ENCODE measurements around the gene ATF6. TPM values are rescaled to one million over a fixed set of nuclear protein-coding genes. Genes with fewer than 3 reads are reported as not detected.

ATF6 gene
- total RNA-seq, 2 donors from 2014 or later, result 25.5 to 26.4 TPM

DNA sequence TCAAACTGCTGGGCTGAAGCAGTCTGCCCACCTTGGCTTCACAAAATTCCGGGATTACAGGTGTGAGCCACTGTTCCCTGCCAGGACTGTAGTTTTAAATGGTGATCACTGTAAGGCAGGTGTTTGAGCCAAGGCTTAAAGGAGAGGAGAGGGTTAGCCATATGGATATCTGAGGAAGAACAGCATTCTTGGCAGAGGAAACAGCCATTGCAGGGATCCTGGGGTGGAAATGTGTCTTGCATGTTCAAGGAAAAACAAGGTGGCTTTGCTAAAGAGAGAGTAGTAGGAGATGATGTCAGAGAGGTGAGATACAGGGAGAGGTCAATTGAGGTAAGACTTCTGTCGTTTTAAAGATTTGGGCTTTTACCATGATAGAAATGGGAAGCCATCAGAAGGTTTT, 73.5 kb downstream of the ATF6 start:
- Mint-ChIP-seq H3K27ac (no peak overlapping the region), H3K36me3 (peaks cover 19% of the 10 kb centered on the region), H3K4me1 (ENCODE audit: low read depth in 2 of 2) (peaks cover 6 to 13% of the 10 kb centered on the region in 2 donors), H3K9me3 (no peaks in the 10 kb centered on the region), H3K4me3 (no peak overlapping the region), H3K27me3 (no peaks in the 10 kb centered on the region)
- ATAC-seq (no peak), DNase-seq (ENCODE audit: low spot score) (no peak)

DNA sequence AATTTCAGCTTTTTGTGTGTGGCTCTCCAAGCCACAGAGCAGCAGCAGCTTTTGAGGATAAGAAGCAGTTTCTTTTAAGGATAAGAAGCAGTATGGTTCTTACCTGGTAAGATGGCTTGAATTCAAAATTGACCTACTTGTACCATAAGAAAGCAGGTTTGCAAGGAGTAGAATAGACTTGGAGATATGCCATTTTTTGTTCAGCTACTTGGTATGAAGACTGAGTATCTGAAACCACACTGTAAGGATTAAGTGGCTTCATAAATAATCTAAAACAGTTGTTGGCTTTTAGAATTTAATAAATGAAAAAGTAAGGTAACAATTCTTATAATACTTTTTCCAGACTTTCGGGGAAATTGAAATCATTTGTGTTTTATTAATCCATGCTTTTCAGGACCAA, 74.2 kb downstream of the ATF6 start:
- no peak overlapping the region for H3K4me3 Mint-ChIP-seq
- no peak for DNase-seq (ENCODE audit: low spot score)
- no peak for ATAC-seq
- H3K27ac Mint-ChIP-seq, result no peak overlapping the region
- no peaks in the 10 kb centered on the region for H3K27me3 Mint-ChIP-seq
- H3K36me3 Mint-ChIP-seq, result peaks cover 19% of the 10 kb centered on the region
- no peaks in the 10 kb centered on the region for H3K9me3 Mint-ChIP-seq
- peaks cover 6 to 13% of the 10 kb centered on the region in 2 donors for H3K4me1 Mint-ChIP-seq (ENCODE audit: low read depth in 2 of 2)

DNA sequence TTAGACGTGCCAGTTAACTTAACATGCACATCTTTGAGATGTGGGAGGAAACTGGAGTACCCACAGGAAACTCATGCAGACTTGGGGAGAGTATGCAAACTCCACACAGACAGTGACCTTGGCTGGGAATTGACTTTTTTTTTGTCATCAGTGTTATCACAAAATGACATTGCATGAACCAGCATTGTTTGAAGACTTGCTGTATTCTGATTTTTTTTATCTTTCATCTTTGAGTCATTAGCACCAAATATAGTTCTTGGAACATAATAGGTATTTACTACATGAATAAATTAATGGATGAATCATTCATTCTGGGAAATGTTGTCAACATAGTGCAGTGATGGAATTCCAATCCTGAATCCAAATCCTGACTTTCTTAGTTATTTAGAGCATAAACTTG, 77.0 kb downstream of the ATF6 start:
- Mint-ChIP-seq H3K4me1 (ENCODE audit: low read depth in 2 of 2) (peaks cover 6 to 13% of the 10 kb centered on the region in 2 donors), H3K4me3 (no peak overlapping the region), H3K9me3 (no peaks in the 10 kb centered on the region), H3K27ac (no peak overlapping the region), H3K36me3 (peaks cover 19% of the 10 kb centered on the region), H3K27me3 (no peaks in the 10 kb centered on the region)
- ATAC-seq (no peak), DNase-seq (ENCODE audit: low spot score) (no peak)

DNA sequence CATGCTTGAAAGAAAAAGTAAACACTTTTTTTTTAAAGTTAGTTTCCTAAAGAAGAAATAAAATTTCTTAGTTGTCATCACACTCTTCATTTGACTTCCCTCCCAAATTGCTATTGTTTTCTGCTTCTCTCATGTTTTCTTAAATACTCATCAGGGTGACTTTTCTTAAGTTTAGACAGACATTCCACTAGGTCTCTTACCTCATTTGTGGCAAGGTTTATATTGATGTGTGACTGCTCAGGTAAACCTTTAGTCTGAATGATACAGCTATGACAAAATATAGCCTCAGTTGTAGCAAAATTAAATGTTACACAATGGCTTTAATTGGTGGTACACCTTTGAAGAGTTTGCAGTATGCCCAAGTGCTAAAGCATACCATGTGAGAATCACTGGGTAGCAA, 78.6 kb downstream of the ATF6 start:
- H3K27me3 Mint-ChIP-seq, result no peaks in the 10 kb centered on the region
- no peak overlapping the region for H3K27ac Mint-ChIP-seq
- no peak overlapping the region for H3K4me3 Mint-ChIP-seq
- peaks cover 4 to 12% of the 10 kb centered on the region in 2 donors for H3K4me1 Mint-ChIP-seq (ENCODE audit: low read depth in 2 of 2)
- ATAC-seq, result no peak
- peaks cover 27% of the 10 kb centered on the region for H3K36me3 Mint-ChIP-seq
- no peaks in the 10 kb centered on the region for H3K9me3 Mint-ChIP-seq
- no peak for DNase-seq (ENCODE audit: low spot score)

DNA sequence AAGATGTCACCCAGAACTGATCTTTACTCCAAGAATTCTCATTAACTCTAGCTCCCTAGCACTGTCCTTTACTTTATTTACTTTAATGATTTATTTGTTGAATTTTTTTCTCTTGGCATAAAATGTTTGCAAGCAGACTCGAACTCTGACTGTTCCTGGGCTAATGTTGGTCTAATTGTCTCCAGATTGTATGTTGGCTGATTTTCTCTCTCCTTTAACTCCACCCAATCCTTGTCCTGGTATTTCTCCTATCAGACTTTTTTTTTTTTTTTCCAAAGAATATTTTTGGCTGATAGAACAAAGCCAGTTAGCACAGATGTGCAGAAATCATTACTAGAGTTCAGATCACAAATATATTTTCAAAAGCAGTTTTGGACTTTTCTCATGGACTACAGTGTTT, 82.6 kb downstream of the ATF6 start:
- peaks cover 36% of the 10 kb centered on the region for H3K36me3 Mint-ChIP-seq
- H3K27ac Mint-ChIP-seq, result no peak overlapping the region
- no peaks in the 10 kb centered on the region for H3K9me3 Mint-ChIP-seq
- DNase-seq (ENCODE audit: low spot score) (no peak), ATAC-seq (no peak)
- no peaks in the 10 kb centered on the region for H3K27me3 Mint-ChIP-seq
- no peak overlapping the region for H3K4me3 Mint-ChIP-seq
- peaks cover 10 to 17% of the 10 kb centered on the region in 2 donors for H3K4me1 Mint-ChIP-seq (ENCODE audit: low read depth in 2 of 2)

DNA sequence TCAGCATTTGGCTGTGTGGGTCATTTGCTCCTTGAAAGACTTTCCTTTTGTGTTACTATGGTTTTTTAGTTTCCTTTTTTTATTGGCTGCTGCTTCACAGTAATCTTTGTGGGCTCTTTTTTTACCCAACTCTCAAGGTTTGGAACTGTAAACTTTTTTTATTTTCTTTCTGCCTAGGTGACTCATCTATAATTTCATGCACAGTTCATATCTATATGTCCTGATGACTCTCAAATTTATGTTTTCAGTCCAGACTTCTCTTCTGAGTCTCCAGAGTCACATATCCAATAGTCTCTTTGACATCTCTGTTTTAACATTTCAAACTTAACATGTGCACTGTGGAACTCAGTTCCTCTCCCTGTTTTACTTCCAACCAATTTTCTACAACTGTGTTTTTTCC, 83.4 kb downstream of the ATF6 start:
- peaks cover 10 to 11% of the 10 kb centered on the region in 2 donors for H3K4me1 Mint-ChIP-seq (ENCODE audit: low read depth in 2 of 2)
- no peak for DNase-seq (ENCODE audit: low spot score)
- H3K27ac Mint-ChIP-seq, result peak overlapping the region in 1 of 2 donors; percentile 14
- no peak overlapping the region for H3K4me3 Mint-ChIP-seq
- ATAC-seq, result peak in 1 of 2 donors; percentile 49
- peaks cover 40% of the 10 kb centered on the region for H3K36me3 Mint-ChIP-seq
- H3K27me3 Mint-ChIP-seq, result no peaks in the 10 kb centered on the region
- no peaks in the 10 kb centered on the region for H3K9me3 Mint-ChIP-seq

DNA sequence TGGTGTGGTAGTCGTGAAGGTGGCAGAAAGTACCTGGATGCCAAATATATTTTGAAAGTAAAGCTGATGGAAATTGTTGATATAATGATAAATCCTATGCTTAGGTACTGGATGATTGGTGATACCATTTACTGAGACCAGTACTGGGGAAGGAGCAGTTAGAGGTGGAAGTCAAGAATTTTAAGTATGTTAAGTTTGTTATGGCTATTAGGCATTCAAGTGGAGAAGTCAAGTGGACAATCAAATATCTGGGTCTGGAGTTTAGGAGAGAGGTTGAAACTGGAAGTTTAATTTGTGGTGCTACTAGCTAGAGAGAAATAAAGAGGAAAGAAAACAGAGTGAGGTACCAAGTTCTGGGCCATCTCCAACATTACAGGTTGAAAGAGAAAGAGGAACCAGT, 89.1 kb downstream of the ATF6 start:
- Mint-ChIP-seq H3K27ac (no peak overlapping the region), H3K9me3 (no peaks in the 10 kb centered on the region), H3K4me1 (ENCODE audit: low read depth in 2 of 2) (peaks cover 1 to 4% of the 10 kb centered on the region in 2 donors), H3K27me3 (no peaks in the 10 kb centered on the region), H3K4me3 (no peak overlapping the region), H3K36me3 (peaks cover 34% of the 10 kb centered on the region)
- ATAC-seq (no peak), DNase-seq (ENCODE audit: low spot score) (no peak)

DNA sequence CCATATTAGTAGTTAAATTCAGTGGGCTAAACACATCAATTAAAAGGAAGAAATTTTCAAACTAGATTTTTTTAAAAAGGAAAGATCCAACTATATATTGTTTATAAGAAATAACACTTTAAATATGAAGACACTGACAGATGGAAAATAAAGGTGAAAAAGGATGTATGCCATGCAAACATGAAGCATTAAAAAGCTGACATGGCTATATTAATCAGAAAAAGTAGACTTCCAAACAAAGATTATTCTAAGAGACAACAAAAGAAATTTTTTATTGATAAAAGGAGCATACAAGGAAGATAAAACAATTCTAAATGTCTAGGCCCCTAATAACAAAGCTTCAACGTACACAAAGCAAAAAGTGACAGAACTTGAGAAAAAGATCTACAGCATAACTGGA, 92.2 kb downstream of the ATF6 start:
- Mint-ChIP-seq H3K27ac (no peak overlapping the region), H3K9me3 (no peaks in the 10 kb centered on the region), H3K4me3 (no peak overlapping the region), H3K4me1 (ENCODE audit: low read depth in 2 of 2) (no peaks in the 10 kb centered on the region), H3K36me3 (peaks cover 27% of the 10 kb centered on the region), H3K27me3 (no peaks in the 10 kb centered on the region)
- DNase-seq (ENCODE audit: low spot score) (no peak), ATAC-seq (no peak)

DNA sequence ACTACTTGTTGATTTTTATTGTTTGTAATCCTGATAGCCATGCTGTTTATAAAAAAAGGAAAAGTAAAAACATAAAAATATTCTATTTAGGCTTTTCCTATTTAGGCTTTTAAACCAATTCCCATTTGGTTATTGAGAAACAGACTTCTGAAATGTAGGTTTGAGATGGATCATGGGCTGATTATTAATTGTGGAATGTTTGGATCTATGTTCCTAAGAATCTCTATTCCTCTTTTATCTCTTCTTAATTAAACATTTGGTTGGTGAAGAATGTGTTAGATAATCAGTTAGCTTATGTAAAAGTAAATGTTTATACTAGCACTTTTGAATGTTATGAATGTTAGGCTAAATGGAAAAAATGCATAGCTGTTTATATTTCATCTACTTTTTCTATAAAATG, 97.4 kb downstream of the ATF6 start:
- H3K9me3 Mint-ChIP-seq, result no peaks in the 10 kb centered on the region
- H3K27me3 Mint-ChIP-seq, result no peaks in the 10 kb centered on the region
- DNase-seq (ENCODE audit: low spot score) (no peak), ATAC-seq (no peak)
- H3K36me3 Mint-ChIP-seq, result peaks cover 11% of the 10 kb centered on the region
- no peak overlapping the region for H3K4me3 Mint-ChIP-seq
- no peak overlapping the region for H3K27ac Mint-ChIP-seq
- H3K4me1 Mint-ChIP-seq (ENCODE audit: low read depth in 2 of 2), result no peaks in the 10 kb centered on the region

DNA sequence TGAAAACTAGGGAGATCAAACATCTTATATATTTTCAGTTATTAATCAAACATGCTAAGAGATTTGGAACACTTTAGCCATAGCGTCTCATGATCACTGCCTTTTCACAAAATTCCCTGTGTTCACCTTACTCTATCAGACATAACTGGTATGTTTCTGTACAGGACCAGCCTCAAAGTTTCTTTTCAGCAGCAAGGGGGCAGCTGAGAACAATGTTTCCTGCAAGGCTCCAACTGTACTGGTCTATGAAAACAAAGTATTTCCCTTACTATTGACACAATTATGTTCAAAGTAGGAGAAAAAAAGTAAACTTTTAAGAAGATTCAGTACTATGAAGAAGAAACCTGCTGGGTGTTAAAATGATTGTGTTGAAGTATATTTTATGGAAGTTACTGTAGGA, 98.5 kb downstream of the ATF6 start:
- Mint-ChIP-seq H3K9me3 (no peaks in the 10 kb centered on the region), H3K36me3 (peaks cover 11% of the 10 kb centered on the region), H3K27ac (no peak overlapping the region), H3K4me1 (ENCODE audit: low read depth in 2 of 2) (no peaks in the 10 kb centered on the region), H3K4me3 (no peak overlapping the region), H3K27me3 (no peaks in the 10 kb centered on the region)
- ATAC-seq (no peak), DNase-seq (ENCODE audit: low spot score) (no peak)

DNA sequence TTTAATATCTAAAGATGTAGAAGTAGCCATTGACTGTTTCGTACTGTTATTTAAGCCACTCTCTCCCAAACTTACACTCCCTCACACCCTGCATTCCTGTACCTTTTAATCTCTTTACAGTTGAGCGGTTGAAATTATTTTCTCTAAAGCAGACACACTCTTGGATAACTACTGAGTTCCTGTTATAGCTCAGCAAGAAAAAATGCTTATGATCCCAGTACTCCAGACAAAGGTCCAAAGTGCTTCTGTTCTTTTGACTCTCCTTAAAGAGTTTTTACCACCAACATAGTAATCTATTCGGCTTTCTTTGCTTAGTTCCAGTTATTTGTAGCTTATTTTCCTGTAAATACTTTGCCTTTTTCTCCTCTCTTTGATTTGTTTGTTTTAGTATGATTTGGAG, 100.1 kb downstream of the ATF6 start:
- Mint-ChIP-seq H3K36me3 (peaks cover 11% of the 10 kb centered on the region), H3K4me1 (ENCODE audit: low read depth in 2 of 2) (no peaks in the 10 kb centered on the region), H3K27me3 (no peaks in the 10 kb centered on the region), H3K27ac (no peak overlapping the region), H3K9me3 (no peaks in the 10 kb centered on the region), H3K4me3 (no peak overlapping the region)
- ATAC-seq (no peak), DNase-seq (ENCODE audit: low spot score) (no peak)

DNA sequence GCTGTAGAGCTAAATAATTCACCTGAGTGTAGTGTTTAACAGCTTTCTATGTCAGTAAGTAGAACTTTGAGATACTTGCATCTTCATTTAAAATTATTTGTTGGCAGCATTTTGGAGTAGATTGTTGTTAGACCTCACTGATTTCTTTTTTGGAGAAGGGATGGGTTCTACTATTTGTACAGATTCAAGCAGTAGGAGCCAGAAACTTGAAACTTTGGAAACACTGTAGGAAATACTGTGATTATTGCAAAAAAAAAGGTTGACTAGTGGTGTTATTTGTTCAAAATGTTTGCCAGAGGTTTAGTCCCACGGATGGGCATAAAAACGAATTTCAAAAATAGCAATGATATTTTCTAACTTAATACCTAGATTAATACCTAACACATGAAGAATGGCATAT, 102.7 kb downstream of the ATF6 start:
- ATAC-seq, result no peak
- peaks cover 6% of the 10 kb centered on the region for H3K36me3 Mint-ChIP-seq
- H3K9me3 Mint-ChIP-seq, result no peaks in the 10 kb centered on the region
- DNase-seq (ENCODE audit: low spot score), result no peak
- no peak overlapping the region for H3K27ac Mint-ChIP-seq
- H3K27me3 Mint-ChIP-seq, result no peaks in the 10 kb centered on the region
- H3K4me3 Mint-ChIP-seq, result no peak overlapping the region
- H3K4me1 Mint-ChIP-seq (ENCODE audit: low read depth in 2 of 2), result no peaks in the 10 kb centered on the region

DNA sequence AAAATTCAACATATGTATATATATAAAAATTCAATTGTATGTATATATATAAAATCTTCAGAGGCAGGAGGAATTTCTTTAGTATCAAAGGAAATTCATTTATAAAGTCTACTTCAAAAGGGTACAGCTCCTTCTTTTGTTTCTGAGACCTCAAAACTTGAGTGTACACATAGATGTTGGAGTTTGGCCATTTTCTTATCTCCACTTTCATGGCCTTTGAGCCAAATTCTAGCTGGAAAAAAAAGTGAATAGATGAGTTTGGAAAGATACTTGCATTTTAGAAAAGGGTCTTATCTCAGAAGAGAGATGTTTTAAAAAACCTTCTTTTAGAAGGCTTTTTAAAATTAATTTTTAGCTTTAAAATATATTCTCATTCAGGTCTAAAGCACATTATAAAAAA, 103.2 kb downstream of the ATF6 start:
- ATAC-seq, result no peak

DNA sequence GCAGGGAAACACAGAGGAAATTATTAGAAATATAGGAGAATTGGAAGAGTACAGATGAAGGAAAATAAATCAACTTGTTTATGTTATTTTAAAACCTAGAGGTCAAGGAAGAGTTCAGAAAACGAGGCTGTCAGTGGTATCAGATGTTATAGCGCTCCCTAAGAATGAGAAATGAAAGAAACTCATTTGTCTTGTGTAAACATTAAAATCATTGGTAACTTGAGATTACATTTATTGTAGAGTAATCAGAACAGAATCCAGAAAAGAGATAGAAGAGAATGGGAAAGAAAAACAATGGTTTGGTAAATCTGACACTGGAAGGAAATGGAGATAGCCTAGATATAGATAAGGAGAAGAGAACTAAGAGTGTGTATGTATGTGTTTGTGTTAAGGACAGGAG, 106.4 kb downstream of the ATF6 start:
- Mint-ChIP-seq H3K4me1 (ENCODE audit: low read depth in 2 of 2) (no peaks in the 10 kb centered on the region), H3K36me3 (no peaks in the 10 kb centered on the region), H3K9me3 (no peaks in the 10 kb centered on the region), H3K4me3 (no peak overlapping the region), H3K27me3 (no peaks in the 10 kb centered on the region), H3K27ac (no peak overlapping the region)
- ATAC-seq (no peak), DNase-seq (ENCODE audit: low spot score) (no peak)

More for the DNA sequence above, 103.2 kb downstream of the ATF6 start:
- Mint-ChIP-seq H3K9me3 (no peaks in the 10 kb centered on the region), H3K4me1 (ENCODE audit: low read depth in 2 of 2) (no peaks in the 10 kb centered on the region), H3K27ac (no peak overlapping the region), H3K36me3 (peaks cover 6% of the 10 kb centered on the region), H3K27me3 (no peaks in the 10 kb centered on the region), H3K4me3 (no peak overlapping the region)
- no peak for DNase-seq (ENCODE audit: low spot score)

DNA sequence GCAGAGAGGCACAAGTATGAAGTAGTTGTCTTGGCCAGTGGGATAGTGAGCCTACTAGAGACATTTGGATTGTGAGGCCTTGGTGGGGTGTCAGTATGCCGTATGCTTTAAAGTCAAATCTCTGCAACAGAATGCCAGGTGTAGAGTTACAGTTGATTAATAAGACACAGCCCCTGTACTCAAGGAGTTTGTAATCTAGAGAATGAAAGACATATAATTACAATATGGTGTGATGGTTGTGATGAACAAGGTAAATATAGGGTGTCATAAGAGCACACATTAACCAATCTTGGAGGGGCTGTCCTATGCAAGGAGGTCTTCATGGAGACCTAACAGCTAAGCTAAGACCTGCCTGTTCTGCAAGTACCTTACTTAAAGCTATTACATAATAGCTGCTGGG, 113.1 kb downstream of the ATF6 start:
- Mint-ChIP-seq H3K4me1 (ENCODE audit: low read depth in 2 of 2) (no peaks in the 10 kb centered on the region), H3K27me3 (no peaks in the 10 kb centered on the region), H3K27ac (no peak overlapping the region), H3K4me3 (no peak overlapping the region), H3K9me3 (no peaks in the 10 kb centered on the region), H3K36me3 (no peaks in the 10 kb centered on the region)
- ATAC-seq, result no peak
- DNase-seq (ENCODE audit: low spot score), result no peak
